SK-N-DZ (cell line): ENCODE measurements around the gene MFRP.

Experiments used
- DNase-seq: peaks from one replicate; pipeline ENCODE4 v3.0.0-alpha.2; 2015; ENCODE audit warnings: low spot score

Gene MFRP

GRCh38 chr11:119318240-119319135, 28.0 kb downstream of the MFRP start:
- DNase-seq = peak; percentile 73

DNA sequence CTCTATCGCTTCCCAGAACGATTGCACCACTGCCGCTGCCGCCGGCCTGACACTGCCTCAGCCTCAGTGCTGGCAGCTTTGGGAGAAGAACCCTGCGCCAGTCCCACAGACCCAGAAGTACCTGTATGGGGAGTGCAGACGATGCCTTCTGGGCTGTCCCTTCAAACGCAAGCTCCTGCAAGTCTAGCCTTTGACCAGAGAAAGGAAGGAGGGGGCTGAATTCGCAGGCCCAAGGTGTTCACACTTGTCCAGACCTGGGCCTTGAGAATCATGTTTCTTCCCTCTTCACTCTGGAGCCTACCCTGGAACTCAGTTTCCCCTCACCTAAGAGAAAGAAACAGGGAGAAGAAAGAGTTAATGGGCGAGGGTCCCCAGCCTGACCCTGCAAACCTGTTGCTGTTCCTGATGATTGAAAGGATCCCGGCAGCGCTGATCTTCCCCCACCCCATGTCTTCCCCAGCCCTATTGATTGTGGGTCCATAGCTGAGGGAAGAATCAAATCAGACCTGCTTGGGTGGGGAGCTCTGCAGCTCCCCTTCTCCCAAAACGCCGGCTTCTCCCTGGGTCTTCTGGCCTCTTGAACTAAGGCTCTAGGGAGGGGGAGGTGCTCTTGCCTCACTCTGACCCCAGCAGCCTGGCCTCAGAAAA, 28.8 kb downstream of the MFRP start:
- DNase-seq = no peak

DNA sequence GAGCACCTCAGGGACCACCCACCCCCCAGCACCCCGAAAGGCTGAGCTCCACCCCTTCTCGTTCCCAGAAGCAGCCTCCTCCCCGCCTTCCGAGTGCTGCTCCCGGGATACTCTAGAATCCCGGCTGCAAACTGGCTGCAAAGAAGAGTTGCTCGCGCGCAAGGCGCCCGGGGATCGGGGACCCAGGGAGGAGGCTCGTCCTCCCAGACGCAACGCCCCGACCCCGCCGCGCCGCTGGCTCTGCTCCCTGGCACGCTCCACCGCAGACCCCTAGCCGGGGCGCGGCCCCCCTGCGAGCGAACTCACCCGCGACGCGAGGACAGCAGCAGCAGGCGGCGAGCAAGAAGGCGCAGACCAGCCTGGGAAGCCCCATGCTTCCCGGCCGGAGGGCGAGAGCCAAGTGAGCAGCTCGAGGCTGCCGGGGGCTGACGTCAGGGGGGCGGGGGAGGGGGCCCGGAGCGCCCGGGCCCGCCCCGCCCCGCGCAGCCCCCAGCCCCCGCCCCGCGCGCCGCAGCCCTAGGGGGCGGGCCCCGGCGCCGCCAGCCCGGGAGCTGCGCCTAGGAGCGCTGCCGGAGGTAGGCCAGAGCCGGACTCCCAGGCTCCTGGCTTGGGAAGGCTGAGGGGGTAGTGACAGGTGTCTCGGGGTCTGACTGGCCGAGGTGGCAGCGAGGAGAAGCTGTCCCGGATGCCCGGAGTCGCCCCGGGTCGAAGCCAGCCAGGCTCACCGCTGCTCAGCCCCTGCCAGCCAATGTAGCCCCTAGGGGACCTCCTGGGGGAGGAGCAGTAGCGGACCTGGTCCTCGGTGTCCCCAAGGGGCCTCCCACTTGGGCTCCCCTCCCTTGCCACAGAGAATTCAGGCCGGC, 29.5 kb downstream of the MFRP start, which contains the start of gene MCAM:
Gene MCAM (minus strand): TSS at position 402 of the 863 bp plus-strand sequence. CDS start 29 bp downstream, at position 373.
- DNase-seq = peak; percentile 50

GRCh38 chr11:119316016-119316728, 30.3 kb downstream of the MFRP start:
- no peak for DNase-seq

- DNase-seq = no peak
Measured at GRCh38 chr11:119315131-119316015, 31.1 kb downstream of the MFRP start.

DNA sequence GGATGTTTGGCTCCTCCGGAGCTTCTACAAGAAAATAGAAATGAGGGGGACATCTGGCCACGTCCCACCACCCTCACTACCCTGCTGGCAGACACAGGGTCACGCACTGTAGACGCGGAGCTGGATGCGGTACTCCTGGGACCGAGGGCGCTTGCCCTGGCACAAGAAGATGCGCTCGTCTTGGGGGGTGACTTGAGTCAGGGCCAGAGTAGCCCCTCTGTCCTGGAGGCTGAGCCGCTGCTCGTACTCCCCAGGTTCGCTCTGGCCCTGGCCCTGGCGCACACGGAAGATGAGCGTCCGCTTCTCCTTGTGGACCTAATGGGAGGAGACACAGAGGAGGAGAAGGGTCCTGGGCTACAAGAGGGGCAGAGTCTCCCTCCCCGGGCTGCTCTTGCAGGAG, 31.8 kb downstream of the MFRP start:
- DNase-seq = no peak

GRCh38 chr11:119310682-119311052, 35.8 kb downstream of the MFRP start:
- no peak for DNase-seq

DNA sequence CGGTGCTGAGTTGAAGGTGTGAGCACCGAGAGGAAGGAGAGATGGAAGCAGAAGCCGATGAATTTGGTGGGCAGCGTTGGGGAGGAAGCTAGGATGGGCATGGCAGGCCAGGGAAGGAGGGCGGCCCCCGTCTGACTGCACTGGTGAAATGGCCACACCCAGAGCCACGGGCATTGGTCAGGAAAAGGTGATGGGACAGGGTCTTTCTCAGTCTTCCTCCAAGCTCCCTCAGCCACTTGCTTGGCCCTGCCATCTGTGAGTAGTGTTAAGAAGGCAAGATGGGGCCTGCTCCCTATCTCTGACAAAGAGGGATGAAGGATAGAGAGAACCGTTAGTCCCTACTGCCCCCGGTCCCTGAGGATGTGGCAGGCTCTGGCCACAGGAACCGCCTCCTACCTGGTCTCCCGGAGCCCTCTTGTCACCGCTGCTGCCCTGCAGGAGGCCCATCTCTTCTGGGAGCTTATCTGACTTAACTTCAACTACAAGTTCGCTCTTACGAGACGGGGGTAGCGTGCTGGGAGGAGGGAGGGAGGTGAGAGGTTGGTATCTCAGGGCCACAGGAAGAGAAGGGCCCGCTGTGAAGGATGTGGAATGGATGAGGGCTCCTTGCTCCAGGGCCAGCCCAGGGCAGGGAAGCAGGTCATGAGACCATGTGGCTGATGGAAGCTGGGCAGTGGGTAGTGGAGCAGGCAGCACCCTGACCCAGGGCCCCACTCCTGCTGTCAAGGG, 36.4 kb downstream of the MFRP start:
- DNase-seq = no peak

GRCh38 chr11:119309411-119309810, 37.1 kb downstream of the MFRP start:
- no peak for DNase-seq

DNA sequence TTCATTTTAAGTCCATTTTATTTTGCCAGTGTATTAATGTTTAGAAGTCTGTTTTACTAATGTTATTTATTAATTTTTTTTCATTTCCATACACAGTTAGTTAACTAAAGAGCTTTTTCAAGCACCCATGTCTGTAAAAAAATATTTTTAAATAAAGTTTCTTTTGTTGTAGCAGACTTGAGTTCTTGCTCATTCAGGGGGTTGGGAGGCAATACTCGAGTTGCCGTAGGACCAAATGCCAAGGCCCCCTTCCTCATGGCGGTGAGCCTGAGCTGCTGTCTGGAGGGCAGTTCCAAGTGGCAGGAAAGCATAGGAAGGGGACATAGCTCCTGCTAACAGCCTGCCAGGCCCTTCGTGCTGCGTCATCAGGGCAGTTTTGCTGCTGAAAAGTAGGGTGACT, 38.5 kb downstream of the MFRP start:
- DNase-seq = no peak

DNA sequence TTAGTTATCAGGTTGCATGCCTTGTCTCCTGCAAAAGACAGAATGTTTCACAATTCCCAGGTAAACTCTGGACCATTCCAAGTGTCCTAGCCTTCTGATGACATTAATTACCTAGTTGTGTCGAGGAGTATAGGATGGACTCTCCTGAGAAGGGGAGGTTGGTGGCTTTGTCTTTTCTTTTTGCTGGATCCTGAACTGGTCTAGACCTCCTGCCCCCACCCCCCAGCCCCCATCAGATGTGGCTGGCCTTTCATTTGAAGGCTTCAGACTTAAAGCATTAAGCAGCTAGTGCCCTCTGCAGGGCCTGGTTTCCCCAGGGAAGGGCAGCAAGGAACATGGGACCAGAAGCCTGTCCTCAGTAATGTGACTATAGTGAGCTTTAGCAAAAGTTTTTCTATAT, 39.3 kb downstream of the MFRP start:
- DNase-seq = no peak

- DNase-seq = no peak
Measured at GRCh38 chr11:119306373-119306890, 40.1 kb downstream of the MFRP start.

DNA sequence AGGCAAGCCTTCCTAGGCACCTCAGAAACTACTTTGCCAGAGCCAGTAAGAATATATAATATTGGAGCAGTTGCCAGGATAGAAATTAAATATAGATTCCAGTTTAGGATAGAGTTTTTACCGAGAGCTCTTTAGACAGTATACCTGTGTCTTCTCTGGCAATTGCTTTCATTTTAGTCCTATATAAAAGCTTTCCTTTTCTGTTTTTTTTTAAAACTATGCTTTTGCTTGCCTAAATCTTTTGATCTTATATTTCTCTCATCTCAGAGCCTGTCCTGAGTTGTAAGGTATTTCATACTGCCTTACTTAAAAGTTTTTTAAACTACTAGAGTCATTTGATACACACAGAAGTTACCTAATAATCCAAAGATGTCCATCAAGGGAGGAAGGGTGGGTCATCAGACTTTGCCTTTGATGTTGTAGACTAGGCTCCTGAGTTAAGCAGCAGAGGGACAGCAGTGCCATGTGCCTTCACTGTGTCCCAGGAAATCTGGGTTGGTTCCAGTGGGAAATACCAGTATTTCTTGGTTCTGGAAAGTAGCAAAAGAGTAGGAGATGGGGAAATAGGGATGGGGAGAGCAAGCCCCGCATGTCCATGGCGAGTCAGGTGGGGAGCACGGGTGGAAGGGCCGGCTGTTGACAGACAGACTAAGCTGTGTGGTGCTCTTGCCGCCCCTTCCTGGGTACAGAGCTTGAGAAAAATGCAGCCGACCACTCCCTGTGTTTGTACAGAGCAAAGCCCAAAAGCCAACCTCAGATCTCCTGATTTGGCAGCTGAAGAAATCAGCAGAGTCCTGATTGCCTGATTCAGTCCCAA, 40.7 kb downstream of the MFRP start:
- no peak for DNase-seq

DNA sequence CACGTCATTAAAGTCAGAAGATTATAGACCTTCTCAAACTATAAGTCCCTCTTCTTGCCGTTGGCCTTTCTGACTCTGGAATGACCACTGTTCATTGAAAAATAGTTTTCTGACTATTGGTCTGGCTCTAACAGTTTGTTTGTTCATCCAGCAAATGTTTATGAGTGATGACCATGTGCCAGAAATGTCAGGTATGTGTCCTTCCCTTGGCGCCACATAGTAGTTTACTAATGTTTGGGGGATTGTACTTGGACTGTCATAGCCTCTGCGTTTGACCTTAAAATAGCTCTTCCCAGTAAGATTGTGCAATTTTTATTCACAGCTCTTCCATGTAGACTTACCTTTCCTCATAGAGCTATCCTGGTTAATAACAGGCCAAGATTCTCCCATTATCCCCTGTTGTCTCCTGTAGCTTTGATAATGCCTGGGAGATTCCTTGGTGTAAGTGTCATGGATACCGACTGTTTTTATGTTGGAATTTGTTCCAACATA, 43.2 kb downstream of the MFRP start:
- DNase-seq = no peak

- DNase-seq = no peak
Measured at GRCh38 chr11:119300198-119300964, 46.1 kb downstream of the MFRP start.

DNA sequence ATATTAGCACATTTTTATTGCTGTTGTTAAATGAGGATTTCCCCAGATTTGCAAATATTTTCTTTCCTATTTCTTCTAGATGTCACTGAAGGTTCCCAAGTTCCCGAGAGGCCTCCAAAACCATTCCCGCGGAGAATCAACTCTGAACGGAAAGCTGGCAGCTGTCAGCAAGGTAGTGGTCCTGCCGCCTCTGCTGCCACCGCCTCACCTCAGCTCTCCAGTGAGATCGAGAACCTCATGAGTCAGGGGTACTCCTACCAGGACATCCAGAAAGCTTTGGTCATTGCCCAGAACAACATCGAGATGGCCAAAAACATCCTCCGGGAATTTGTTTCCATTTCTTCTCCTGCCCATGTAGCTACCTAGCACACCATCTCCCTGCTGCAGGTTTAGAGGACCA, 47.1 kb downstream of the MFRP start:
- no peak for DNase-seq

DNA sequence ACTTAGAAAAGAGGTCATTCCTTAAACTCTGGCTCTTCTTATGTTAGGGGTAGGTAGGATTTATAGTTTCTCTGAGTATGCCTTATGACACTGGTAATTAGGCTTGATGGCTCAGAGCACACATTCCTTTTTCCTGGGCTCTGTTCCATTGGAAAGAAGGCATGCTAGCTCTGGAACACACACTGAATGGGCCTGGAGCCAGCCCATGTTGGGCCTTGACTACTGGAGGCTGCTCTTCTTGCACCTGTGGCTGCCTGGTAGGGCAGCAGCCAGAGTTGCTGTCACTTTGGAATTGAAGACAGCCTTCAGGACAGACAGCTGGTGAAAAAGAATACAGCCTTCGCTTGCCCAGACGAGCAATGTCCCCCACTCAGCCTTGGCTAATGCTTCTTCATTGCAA, 47.8 kb downstream of the MFRP start:
- DNase-seq = no peak

DNA sequence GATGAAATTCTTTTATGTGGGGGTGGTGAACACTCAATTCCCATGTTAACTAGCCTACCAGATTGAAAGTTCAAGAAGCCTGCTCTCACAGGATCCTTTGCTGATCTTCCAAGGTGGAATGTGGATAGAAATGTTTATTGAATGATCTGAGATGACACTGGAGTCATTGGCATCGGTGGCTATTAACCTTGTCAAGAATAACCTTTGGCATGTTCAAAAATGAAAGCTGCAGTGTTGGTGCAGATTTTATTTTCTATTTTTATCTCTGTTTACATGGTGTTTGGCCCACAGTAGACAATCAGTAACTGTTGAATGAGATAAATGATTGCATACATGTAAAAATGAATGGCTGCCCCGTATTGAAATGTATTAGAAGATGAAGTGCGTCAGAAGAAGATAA, 48.6 kb downstream of the MFRP start:
- DNase-seq = no peak
